Activated B cell treated with CpG ODN at 0.5 μM for 24 hours (primary cell): ENCODE measurements around the gene SLCO4A1. TPM values are rescaled to one million over a fixed set of nuclear protein-coding genes. Genes with fewer than 3 reads are reported as not detected.

Source experiments
- ATAC-seq: fragments of 200-7000 bp; cut with Tn5 transposase; one replicate; pipeline ENCODE4 v1.10.0; 2021; ENCODE audit warnings: low read depth, mild to moderate bottlenecking, moderate library complexity
- CTCF ChIA-PET: fragments of 350-600 bp; sonication (Branson Sonifier 250); formaldehyde crosslinking; loops from one replicate; lab custom pipeline; 2021; ENCODE audit warnings: antibody characterized with exemption; lab: Charles Lee
- POLR2A ChIA-PET: fragments of 350-600 bp; sonication (Branson Sonifier 250); formaldehyde crosslinking; loops from one replicate; lab custom pipeline; 2021; ENCODE audit warnings: antibody characterized with exemption; lab: Charles Lee
- DNase-seq: peaks from one replicate; pipeline ENCODE4 v3.0.0; 2022
- H3K27ac Mint-ChIP-seq: one replicate; pipeline ENCODE4 v1.8.0; 2020; ENCODE audit warnings: mixed read lengths
- H3K27me3 Mint-ChIP-seq: one replicate; pipeline ENCODE4 v1.8.0; 2021; ENCODE audit warnings: mixed read lengths
- H3K36me3 Mint-ChIP-seq: one replicate; pipeline ENCODE4 v1.8.0; 2021; ENCODE audit warnings: low read depth, mixed read lengths
- H3K4me1 Mint-ChIP-seq: one replicate; pipeline ENCODE4 v1.8.0; 2021; ENCODE audit warnings: mixed read lengths
- H3K4me3 Mint-ChIP-seq: one replicate; pipeline ENCODE4 v1.8.0; 2020; ENCODE audit warnings: mild to moderate bottlenecking, mixed read lengths
- H3K9me3 Mint-ChIP-seq: one replicate; pipeline ENCODE4 v1.8.0; 2020; ENCODE audit warnings: mixed read lengths
- CTCF ChIP-seq: fragments of 200-600 bp; IDR thresholded peaks from one replicate; pipeline ENCODE4 v1.8.0; 2022; ENCODE audit warnings: antibody characterized with exemption, mild to moderate bottlenecking
- intact Hi-C: fragments of 100-400 bp; cut with micrococcal nuclease; formaldehyde crosslinking; loops from one replicate; pipeline ENCODE4 v1.15.1; 2024
- total RNA-seq: library from RNA; stranded (reverse); gene quantifications from 2 replicates; pipeline ENCODE4 v1.2.3, GENCODE V29; 2022

Gene SLCO4A1
- total RNA-seq, 1 donor from 2014 or later = 38.9 TPM

DNA sequence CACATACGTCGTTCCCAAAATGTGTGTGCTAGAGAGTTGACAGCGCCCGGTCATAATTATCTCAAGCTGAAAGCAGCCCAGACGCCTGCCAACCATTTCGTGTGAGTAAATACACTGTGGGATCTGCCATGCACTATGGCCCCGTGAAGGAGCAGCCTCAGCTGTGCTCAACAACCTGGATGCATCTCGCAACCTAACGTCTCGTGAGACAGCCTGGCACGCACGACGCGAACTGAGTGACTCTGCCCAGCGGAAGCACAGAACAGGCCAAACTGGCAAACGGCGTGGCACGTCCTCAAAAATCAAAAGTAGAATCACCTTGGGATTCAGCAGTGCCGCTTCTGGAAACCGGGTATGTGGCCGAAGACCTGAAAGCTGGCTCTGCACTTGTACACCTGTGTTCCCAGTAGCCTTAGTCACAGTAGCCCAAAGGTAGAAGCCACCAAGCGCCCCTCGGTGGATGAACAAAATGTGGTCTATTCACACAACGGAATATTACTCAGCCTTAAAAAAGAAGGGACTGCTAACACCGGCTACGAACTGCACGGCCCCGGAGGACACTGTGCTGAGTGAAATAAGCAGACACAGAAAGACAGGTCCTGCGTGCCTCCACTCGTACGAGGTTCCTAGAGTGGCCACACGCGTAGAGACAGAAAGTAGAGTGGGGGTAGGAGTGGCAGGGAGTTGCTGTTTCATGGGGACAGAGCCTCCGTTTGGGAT is 27.2 kb upstream of the SLCO4A1 start:
- no peak overlapping the region for H3K27ac Mint-ChIP-seq
- intact Hi-C loops = no loop called here
- no peaks in the 10 kb centered on the region for H3K36me3 Mint-ChIP-seq
- no peak for DNase-seq
- H3K4me1 Mint-ChIP-seq = peaks cover 40% of the 10 kb centered on the region
- H3K4me3 Mint-ChIP-seq = no peak overlapping the region
- H3K27me3 Mint-ChIP-seq = no peaks in the 10 kb centered on the region
- TF ChIP-seq CTCF = no peak
- ChIA-PET POLR2A (no interaction called here), CTCF (no interaction called here)
- no peaks in the 10 kb centered on the region for H3K9me3 Mint-ChIP-seq
- ATAC-seq = no peak

- Mint-ChIP-seq H3K27me3 (no peaks in the 10 kb centered on the region), H3K27ac (no peak overlapping the region), H3K4me3 (no peak overlapping the region), H3K36me3 (no peaks in the 10 kb centered on the region), H3K9me3 (no peaks in the 10 kb centered on the region), H3K4me1 (peaks cover 40% of the 10 kb centered on the region)
- intact Hi-C loops = loop anchor here (2.0 kb wide), 2 partner anchors 209 to 227 kb away; partner anchors contain the start of gene CABLES2
- no peak for TF ChIP-seq CTCF
- ChIA-PET CTCF (interaction anchor here (1.1 to 1.2 kb wide), 2 partner anchors 12 to 13 kb away, joined by 4 to 7 read pairs; no protein-coding TSS in a partner anchor), POLR2A (interaction anchor here (1.4 to 4.2 kb wide), 2 partner anchors 12 to 27 kb away, joined by 12 to 57 read pairs; partner anchors contain the start of gene SLCO4A1)
- no peak for ATAC-seq
- no peak for DNase-seq
Observed at GRCh38 chr20:62615750-62616251, 26.5 kb upstream of the SLCO4A1 start.

GRCh38 chr20:62616728-62617621 is 25.3 kb upstream of the SLCO4A1 start:
- peak; percentile 73 for DNase-seq
- intact Hi-C loops = loop anchor here (1.0 to 2.0 kb wide), 3 partner anchors 117 to 228 kb away; partner anchors contain the start of gene CABLES2
- ChIA-PET POLR2A (interaction anchor here (0.6 to 4.2 kb wide), 14 partner anchors 11 to 495 kb away, joined by 3 to 57 read pairs (median 8); partner anchors contain the start of genes LSM14B, MRGBP and SLCO4A1), CTCF (interaction anchor here (0.7 to 3.2 kb wide), 29 partner anchors 10 to 316 kb away, joined by 3 to 42 read pairs (median 4); partner anchors contain the start of gene SLCO4A1)
- Mint-ChIP-seq H3K4me3 (peak overlapping the region; percentile 73), H3K36me3 (no peaks in the 10 kb centered on the region), H3K9me3 (no peaks in the 10 kb centered on the region), H3K27me3 (no peaks in the 10 kb centered on the region), H3K27ac (peak overlapping the region; percentile 93), H3K4me1 (peaks cover 45% of the 10 kb centered on the region)
- TF ChIP-seq CTCF = peak; percentile 84
- peak; percentile 61 for ATAC-seq

DNA sequence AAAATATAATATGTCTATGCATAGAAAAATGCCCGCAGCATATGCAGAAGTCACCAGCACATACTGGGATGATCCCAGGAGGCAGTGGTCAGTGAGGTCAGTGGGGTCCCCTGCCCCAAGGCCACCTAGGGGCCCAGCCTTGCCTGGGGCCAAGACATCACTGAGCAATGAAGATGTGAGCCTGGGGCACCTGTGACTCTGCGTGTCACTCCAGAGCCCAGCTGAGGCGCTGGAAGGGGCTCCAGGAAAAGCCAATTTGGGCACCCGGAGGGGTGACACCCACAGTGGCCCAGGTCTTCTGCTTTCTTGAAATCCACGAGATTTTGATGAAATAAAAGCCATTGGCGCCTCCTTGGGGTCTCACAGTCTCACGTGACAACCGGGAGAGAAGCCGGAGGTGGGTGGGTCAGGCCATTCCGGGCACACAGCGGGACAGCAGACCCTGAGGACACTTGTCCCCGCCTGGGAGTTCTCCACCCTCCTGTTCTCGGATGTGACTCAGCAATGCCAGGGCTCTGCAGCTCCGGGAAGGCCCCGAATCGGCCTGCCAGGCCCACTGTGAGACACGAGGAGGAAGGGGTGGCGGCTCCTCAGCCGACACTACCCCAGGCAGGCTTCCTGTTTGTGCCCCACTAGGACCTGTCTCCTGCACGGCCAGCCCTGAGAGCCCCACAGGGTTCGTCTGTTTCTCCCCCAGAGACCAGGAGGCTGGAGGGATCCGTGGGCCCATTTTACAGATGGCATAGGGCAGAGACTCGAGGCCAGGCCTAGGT is 24.4 kb upstream of the SLCO4A1 start:
- H3K36me3 Mint-ChIP-seq = no peaks in the 10 kb centered on the region
- POLR2A ChIA-PET = interaction anchor here (0.6 to 4.2 kb wide), 13 partner anchors 12 to 496 kb away, joined by 3 to 57 read pairs (median 9); partner anchors contain the start of genes LSM14B, MRGBP and SLCO4A1

More for the DNA sequence above, 24.4 kb upstream of the SLCO4A1 start:
- ATAC-seq (peak; percentile 61), DNase-seq (peak; percentile 54)
- TF ChIP-seq CTCF = no peak
- no peaks in the 10 kb centered on the region for H3K27me3 Mint-ChIP-seq
- H3K9me3 Mint-ChIP-seq = no peaks in the 10 kb centered on the region
- peaks cover 53% of the 10 kb centered on the region for H3K4me1 Mint-ChIP-seq
- intact Hi-C loops = loop anchor here (1.0 to 2.0 kb wide), 8 partner anchors 10 to 316 kb away; partner anchors contain the start of genes ADRM1 and CABLES2
- peak overlapping the region; percentile 73 for H3K4me3 Mint-ChIP-seq
- H3K27ac Mint-ChIP-seq = peak overlapping the region; percentile 93
- CTCF ChIA-PET = interaction anchor here (0.7 to 3.2 kb wide), 19 partner anchors 11 to 208 kb away, joined by 3 to 42 read pairs (median 7); partner anchors contain the start of gene SLCO4A1
